ENCODE data around the gene MYL5.

DNA sequence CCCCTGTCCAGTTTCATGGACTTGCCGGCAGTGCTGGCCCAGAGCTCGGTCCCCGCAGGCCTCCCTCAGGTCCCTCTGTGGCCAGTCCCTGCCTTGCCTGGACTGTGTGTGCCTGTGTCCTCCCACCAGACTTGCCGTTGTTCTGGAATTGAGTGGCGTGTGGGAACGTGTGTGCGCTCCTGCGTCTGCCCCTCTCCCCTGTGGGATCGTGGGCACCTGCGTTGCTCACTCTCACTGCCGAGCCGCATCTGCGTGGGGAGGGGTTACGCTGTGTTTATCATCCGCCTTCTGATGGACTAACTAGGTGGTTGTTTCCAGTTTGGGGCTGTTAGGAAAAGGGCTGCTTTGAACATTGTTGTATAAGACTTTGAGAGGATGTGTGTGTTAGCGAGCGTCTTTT is 52.5 kb downstream of the MYL5 start:
- TF ChIP-seq POLR2A (IDR thresholded peaks at IDR 0.05; ENCODE audit: low read length) = no peak
- TF ChIP-seq GATA1 (IDR thresholded peaks at IDR 0.05; ENCODE audit: low read depth, low read length) = no peak

All from erythroblast (primary cell).